ENCODE measurements around the gene CYP3A7. TPM values are rescaled to one million over a fixed set of nuclear protein-coding genes. Genes with fewer than 3 reads are reported as not detected.
"Not testable (repeated sequence)": the region's sequence is repeated elsewhere in the genome, so short reads cannot be mapped to it uniquely, and the experiment has no call there.

Gene CYP3A7
- total RNA-seq, 1 experiment from 2014 or later: not detected

DNA sequence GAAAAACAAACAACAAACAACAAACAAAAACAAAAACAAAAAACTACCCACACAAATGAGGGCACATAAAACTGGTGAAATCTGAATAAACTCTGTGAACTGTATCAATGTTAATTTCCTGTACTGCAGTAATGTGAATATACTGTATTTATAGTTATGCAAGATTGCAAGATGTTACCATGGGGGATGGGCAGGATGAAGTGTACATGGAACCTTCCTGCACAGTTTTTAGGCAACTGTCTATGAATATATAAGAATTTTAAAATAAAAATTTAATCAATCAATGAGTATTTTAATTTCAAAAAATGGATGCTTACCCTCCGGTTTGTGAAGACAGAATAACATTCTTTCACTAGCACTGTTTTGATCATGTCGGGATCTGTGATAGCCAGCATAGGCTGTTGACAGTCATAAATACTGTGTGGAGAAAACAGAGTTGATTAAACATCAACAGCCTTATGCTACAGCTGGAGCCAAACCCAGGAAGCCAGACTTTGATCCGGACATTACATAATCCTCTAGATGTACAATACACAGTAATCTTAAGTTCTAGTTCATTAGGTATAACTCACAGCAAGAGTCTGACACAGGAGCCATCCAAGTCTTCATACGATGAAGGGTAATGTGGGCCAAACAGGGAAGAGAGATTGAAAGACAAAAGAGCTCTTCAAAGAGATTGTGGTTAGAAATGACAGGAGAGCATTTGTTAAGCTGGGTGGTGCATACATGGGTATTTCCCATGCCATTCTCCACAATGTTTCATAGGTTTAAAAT is 14.8 kb downstream of the CYP3A7 start:
- DNase-seq (ENCODE audit: low spot score): no peak
- in situ Hi-C loops (cut with HindIII; ENCODE audit: low sequenced_read_pairs): no loop called here

DNA sequence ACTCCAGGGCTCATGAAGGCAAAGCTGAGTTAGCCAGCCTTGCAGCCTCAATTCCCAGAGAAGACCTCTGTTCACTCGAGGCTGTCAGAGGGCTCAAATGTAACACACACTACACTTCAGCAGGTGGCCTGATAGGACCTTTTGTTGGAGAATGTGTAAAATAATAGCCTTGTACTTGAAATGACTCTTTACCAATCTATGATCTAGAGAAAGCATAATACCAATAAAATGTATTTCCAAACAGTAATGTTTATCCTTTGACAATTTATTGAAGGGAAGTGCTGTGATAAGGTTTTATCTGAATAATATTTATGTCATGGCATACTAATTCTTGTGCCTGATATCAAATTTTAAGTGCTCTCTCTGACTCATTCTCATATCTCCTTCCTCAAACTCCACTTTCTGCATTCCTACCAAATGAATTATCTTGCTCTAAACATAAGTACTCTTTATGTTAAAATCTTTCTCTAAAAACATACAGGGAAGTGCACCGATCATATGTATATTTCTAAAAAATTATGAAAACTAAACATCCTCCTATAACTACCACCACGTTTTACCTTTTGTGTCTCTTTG is 20.9 kb downstream of the CYP3A7 start:
- in situ Hi-C loops (cut with HindIII; ENCODE audit: low sequenced_read_pairs): no loop called here

DNA sequence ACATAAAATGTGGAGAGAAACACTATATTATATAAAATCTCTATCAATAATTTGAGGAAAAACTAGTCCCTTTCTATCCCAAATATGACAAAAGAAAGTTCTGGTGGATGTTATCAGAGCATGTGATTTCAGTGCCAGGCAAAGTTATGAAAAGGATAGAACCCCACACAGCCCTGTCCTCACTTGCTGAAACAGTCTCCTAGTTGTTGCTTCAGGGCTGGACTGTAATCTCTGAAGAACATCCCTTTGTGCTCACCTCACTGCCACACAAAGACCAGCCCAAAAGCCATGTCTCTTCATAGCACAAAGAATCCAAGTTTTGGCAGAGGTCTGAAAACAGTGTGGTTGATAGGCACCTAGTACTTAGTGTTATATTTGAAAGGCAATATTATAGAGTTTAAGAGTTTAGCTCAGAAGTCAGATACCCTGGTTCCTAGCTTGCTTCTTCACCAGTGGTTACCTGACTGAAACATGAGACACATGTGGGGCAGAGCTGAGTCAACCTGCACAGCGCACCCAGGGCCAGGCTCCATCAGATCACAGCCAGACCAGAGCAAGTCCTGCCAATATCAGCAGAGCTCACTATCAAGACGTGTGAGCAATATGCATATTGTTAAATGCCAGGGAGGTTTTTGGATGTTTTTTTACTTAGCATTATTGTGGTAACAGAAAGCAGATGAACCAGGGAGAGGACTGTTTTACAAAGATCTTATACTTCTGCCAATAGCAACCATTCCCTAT is 25.0 kb downstream of the CYP3A7 start:
- in situ Hi-C loops (cut with HindIII; ENCODE audit: low sequenced_read_pairs): no loop called here
- DNase-seq (ENCODE audit: low spot score): no peak

More for the DNA sequence above, 20.9 kb downstream of the CYP3A7 start:
- no peak for DNase-seq (ENCODE audit: low spot score)

DNA sequence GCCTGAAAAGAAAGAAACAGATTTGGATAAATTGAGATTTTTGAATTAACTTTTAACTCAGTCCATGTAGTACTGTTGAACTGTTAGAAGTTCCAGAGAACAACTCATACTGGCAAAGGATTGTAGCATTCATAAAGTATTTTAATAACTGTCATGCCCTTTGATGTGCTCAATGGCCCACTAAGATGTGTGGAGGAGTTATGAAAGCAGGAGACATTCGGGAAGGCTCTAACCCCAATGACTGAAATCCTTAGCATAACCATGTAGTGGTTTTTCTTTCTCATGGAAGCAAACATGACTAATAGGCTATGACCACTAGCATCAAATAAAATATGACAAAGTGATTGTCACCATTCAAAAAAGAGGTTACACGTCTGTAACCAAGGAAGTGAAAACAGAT is 25.7 kb downstream of the CYP3A7 start:
- in situ Hi-C loops (cut with HindIII; ENCODE audit: low sequenced_read_pairs): no loop called here
- no peak for DNase-seq (ENCODE audit: low spot score)

DNA sequence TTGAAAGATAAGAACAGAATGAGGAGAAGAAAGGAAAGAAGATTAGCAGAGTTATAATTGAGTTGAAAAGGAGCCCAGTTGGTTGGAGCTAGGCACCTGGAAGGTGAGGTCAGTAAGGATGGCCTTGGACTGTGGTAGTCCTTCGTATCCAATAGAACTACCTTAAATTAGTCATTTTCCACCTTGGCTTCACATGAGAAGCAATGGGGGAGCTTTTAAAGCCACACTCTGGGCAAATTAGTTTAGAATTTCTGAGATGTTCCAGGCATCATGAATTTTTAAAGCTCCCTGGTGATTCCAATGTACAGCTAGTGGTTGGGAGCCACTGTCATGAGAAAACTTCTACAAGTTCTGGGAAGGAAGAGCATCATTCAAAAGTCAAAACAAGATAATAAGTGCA is 27.9 kb downstream of the CYP3A7 start:
- no peak for DNase-seq (ENCODE audit: low spot score)
- in situ Hi-C loops (cut with HindIII; ENCODE audit: low sequenced_read_pairs): no loop called here

DNA sequence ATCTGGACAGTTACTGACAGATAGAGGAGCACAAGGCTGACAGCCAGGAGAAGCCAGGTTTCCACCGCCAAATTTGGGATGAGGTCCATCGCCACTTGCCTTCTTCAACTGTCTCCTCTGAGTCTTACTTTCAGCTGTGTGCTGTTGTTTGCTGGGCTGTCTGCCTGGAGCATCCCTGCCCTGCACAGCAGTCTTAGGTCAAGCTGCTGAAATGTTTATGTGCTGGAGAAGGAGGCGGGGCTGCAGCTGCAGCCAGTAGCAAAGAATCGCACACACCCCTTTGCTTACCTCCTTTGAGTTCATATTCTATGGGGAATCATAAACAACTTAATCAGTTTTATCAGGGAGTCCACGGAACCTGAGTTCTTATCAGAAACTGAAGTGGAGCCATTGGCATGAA is 35.0 kb downstream of the CYP3A7 start:
- DNase-seq (ENCODE audit: low spot score): no peak
- in situ Hi-C loops (cut with HindIII; ENCODE audit: low sequenced_read_pairs): no loop called here

DNA sequence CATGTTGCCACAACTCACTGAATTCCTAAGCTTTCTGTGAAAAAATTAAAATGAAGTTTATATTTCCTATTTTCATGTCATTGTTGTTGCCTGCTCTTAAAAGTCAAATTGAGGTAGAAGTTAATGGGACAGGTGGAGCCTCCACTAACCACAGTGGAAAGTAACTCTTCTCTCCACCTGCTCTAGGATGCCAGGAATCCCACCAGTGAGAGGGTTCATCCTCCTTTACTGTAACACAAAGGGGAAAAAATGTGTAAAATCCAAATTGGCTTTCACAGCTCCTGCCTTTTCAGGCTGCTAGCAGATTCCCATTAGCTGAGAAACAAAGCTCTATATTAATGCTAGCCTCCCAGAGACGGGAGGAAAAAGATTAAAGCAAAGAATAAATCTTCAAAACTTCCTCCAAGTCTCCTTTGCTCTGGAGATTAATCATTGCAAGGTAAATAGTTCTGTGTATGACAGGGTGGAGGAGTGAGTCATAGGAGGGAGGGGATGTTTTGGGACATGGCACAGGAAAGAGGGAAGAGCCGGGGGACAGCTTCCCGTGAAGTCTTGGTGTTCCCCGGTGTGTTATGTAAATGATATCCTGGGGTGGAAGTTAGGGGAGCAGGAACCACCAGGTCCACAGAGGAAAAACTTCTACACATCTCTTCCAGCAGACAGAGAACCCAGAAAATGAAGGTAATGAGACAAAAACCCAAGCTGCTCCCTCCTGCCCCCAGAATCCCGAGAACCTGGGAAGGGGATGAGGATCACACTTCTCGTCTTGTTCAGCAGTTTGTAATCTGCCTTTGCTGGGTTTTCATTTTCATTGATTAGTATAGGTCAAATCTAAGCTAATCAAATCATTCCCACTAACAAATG is 35.9 kb downstream of the CYP3A7 start:
- DNase-seq (ENCODE audit: low spot score); in situ Hi-C loops (cut with HindIII; ENCODE audit: low sequenced_read_pairs): not testable (repeated sequence)

DNA sequence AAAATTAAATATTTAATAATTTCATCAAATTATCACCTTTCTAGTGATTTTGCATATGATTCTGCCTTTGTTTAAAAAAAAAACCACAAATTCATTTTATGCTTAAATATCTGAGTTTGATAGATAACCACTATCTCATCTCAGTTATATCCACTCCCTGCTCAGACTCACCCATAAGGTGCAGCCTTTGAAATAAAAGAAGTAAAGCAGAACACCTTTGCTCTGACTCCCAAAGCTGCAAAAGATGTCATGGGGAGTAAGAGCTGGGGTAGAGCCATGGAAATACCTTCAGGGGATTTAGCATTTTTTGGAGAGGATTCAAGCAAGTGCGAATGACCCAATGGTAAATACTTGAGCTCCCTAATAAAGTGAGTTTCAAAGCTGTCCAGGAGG is 40.1 kb downstream of the CYP3A7 start:
- no peak for DNase-seq (ENCODE audit: low spot score)
- in situ Hi-C loops (cut with HindIII; ENCODE audit: low sequenced_read_pairs): no loop called here

DNA sequence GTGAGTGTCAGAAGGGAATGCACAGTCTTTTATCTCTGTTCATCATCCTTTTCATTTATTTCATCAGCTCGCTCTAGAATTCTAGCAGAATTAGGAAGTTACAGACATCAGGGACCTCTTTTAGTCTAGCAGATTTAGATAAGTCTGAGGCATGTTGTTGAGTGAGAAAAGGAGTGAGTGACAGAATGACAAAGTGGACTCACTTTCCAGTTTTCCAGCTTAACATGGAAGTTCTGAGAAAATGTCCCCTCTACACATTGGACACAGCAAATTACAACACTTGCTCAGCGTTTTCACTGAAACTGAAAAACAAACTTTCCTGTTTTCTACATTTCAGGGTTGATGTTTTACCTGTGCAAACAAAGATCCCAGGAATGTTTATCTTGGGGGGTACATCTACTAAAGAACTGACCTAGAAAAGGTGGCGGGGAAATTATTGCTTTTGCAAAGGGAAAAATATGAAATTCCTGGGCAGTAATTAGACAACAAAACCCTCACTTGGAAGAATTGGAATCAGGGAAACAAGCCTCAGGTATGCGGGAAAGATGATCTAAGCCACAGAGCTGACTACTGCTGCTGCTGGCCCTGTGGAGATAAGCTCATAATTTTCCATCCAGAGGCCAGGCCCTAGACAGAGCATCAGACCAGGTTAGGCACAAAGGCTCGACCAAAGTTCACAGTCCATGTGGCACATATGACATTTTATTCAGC is 40.6 kb downstream of the CYP3A7 start:
- in situ Hi-C loops (cut with HindIII; ENCODE audit: low sequenced_read_pairs): no loop called here
- no peak for DNase-seq (ENCODE audit: low spot score)

DNA sequence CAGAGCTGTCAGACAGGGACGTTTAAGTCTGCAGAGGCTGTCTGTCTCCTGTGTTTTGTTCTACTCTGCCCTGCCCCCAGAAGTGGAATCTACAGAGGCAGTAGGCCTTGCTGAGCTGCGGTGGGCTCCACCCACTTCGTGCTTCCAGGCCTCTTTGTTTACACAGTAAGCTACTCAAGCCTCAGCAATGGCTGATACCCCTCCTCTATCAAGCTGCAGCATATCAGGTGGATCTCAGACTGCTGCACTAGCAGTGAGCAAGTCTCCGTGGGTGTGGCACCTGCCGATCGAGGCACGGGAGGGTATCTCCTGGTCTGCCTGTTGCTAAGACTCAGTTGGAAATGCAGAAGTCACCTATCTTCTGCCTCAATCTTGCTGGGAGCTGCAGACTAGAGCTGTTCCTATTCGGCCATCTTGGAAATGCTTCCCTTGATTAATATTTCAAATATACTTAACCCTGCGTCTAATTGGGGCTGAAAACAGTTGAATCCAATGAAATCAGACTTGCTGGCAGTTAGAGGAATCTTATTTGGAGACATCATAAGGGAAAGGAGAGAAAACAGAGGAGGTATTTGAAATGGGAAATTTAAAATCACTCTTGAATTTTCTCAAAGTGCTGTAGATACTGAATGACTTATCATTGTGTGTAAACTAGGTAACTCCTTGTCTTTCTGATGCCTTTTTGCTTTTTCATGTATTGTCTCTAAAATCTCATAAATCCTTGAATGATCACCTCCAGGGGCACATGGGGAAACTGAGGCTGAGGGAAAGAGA is 41.4 kb downstream of the CYP3A7 start:
- DNase-seq (ENCODE audit: low spot score): no peak
- in situ Hi-C loops (cut with HindIII; ENCODE audit: low sequenced_read_pairs): no loop called here

DNA sequence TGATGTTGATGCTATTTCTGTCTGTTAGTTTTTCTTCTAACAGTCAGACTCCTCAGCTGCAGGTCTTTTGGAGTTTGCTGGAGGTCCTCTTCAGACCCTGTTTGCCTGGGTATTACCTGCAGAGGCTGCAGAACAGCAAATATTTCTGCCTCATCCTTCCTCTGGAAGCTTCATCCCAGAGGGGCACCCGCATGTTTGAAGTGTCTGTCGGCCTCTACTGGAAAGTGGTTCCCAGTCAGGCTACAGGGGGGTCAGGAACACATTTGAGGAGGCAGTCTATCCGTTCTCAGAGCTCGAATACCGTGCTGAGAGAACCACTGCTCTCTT is 41.9 kb downstream of the CYP3A7 start:
- in situ Hi-C loops (cut with HindIII; ENCODE audit: low sequenced_read_pairs): no loop called here

DNA sequence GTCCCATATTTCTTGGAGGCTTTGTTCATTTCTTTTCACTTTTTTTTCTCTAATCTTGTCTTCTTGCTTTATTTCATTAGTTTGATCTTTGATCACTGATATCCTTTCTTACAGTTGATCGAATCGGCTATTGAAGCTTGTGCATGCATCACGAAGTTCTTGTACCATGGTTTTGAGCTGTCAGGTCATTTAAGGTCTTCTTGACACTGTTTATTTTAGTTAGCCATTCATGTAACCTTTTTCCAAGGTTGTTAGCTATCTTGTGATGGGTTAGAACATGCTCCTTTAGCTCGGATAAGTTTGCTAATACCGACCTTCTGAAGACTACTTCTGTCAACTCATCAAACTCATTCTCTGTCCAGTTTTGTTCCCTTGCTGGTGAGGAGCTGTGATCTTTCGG is 42.4 kb downstream of the CYP3A7 start:
- DNase-seq (ENCODE audit: low spot score); in situ Hi-C loops (cut with HindIII; ENCODE audit: low sequenced_read_pairs): not testable (repeated sequence)

More for the DNA sequence above, 41.9 kb downstream of the CYP3A7 start:
- no peak for DNase-seq (ENCODE audit: low spot score)

DNA sequence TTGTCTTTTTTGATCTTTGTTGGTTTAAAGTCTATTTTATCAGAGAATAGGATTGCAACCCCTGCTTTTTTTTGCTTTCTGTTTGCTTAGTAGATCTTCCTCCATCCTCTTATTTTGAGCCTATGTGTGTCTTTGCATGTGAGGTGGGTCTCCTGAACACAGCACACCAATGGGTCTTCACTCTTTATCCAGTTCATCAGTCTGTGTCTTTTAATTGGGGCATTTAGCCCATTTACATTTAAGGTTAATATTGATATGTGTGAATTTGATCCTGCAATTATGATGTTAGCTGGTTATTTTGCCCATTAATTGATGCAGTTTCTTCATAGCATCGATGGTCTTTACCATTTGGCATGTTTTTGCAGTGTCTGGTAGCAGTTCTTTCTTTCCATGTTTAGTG is 43.3 kb downstream of the CYP3A7 start:
- in situ Hi-C loops (cut with HindIII; ENCODE audit: low sequenced_read_pairs); DNase-seq (ENCODE audit: low spot score): not testable (repeated sequence)

DNA sequence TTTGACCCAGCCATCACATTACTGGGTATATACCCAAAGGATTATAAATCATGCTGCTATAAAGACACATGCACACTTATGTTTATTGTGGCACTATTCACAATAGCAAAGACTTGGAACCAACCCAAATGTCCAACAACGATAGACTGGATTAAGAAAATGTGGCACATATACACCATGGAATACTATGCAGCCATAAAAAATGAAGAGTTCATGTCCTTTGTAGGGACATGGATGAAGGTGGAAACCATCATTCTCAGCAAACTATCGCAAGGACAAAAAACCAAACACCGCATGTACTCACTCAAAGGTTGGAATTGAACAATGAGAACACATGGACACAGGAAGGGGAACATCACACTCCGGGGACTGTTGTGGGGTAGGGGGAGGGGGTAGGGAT is 44.1 kb downstream of the CYP3A7 start:
- in situ Hi-C loops (cut with HindIII; ENCODE audit: low sequenced_read_pairs); DNase-seq (ENCODE audit: low spot score): not testable (repeated sequence)

DNA sequence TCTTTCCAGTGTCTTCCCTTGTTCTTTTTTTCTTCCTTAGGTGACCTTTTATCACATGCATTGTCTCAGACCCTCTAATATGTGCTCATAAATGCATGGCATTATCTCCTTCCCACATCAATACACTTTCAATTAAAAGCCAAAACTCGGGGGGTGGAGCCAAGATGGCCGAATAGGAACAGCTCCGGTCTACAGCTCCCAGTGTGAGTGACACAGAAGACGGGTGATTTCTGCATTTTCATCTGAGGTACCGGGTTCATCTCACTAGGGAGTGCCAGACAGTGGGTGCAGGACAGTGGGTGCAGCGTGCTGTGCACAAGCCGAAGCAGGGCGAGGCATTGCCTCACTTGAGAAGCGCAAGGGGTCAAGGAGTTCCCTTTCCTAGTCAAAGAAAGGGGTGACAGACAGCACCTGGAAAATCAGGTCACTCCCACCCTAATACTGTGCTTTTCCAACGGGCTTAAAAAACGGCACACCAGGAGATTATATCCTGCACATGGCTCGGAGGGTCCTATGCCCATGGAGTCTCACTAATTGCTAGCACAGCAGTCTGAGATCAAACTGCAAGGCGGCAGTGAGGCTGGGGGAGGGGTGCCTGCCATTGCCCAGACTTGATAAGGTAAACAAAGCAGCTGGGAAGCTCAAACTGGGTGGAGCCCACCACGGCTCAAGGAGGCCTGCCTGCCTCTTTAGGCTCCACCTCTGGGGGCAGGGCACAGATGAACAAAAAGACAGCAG is 49.0 kb downstream of the CYP3A7 start:
- in situ Hi-C loops (cut with HindIII; ENCODE audit: low sequenced_read_pairs); DNase-seq (ENCODE audit: low spot score): not testable (repeated sequence)

DNA sequence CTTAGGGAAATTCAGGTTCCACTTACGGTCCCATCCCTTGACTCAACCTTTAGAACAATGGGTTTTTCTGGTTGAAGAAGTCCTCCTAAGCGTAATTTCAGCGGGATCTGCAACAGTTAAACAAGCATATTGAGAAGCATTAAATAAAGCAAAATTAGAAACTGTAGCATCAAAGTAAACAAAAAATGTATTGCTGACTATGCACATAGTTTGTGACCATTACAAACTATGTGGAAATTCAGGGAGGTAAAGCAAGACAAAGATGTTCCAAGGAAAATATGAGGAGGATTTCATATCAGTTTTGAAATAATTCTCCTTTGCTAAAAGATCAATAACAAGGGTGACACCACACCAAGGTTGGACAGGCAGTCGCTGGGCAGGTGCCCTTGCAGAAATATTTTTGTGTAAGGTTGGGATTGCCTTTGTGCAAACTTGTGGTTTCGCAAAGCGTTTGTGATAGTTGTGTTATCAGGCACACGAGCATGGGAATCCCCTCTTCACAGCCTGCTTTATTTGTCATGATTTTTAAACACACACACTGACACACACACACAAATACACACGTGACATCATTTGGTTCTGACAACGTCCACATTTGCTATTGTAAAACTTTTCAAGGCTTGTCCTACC is 49.8 kb downstream of the CYP3A7 start:
- DNase-seq (ENCODE audit: low spot score): no peak
- in situ Hi-C loops (cut with HindIII; ENCODE audit: low sequenced_read_pairs): no loop called here

All from G401 (cell line).